ENCODE measurements around the gene AZIN2. TPM values are rescaled to one million over a fixed set of nuclear protein-coding genes. Genes with fewer than 3 reads are reported as not detected.

The AZIN2 gene
- total RNA-seq, 1 experiment from 2014 or later, result 0.39 TPM

DNA sequence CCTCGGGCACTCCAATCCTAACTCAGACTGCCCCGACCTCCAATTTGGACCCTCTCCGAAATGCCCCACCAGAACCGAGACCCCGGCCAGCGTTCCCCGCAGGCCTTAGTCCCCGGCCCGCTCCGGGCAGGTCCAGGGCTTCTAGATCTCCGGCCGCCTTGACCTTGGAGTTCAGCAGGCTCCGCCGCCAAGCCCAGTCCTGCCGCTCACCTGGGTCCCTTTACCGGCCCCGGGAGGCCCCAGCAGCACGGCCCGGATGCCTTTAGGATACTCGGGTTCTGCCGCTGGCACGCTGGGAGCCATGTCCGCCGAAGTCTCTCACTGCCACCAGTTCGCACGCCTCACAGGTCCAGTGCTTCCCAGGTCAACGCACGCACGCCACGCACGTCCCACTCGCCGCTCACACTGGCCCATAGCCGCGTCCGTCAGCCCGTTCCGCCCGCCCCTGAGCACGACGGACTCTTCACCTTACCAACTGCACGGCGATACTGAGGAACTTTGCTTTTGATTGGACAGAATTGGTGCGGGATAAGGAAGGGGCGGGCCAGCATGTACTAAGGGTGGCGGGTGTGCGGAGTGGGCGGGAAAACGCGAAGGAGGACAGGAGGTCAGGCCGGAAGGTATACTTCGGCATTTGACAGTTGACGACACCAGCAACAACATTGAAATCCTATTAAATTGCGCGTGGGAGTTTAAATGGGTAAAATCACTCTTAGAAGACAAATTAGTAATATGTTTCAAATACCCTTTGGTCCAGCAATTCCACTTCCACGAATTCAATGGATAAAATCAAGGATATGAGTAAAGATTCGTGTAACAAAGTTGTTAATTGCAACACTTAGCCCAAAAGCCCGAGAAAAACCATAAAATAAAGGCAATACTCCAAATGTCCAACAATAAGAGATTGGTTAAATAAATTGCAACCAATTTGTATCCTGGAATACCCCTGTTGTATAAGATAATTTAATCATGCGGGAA is 44.1 kb upstream of the AZIN2 start, which contains the start of gene AK2:
TSS of gene AK2 (minus strand) at position 358 of the 978 bp plus-strand sequence. CDS start at position 303, 55 bp downstream.
- no peak within 1 kb of the TSS for H2BK12ac ChIP-seq (ENCODE audit: insufficient read length, low read depth, low read length)
- H3K79me2 ChIP-seq (ENCODE audit: insufficient read depth, low read length), result peaks cover 24% of the 10 kb centered on the region; the same call in 1 of the 2 replicates
- Mint-ChIP-seq H3K27ac (peak within 1 kb of the TSS in 2 of 3 experiments; percentile 14 to 95; a peak in 3 of 7 replicates), H3K4me1 (peaks cover 13 to 14% of the 10 kb centered on the region in 2 experiments), H3K36me3 (ENCODE audit: insufficient read depth in 1 of 3, low read depth in 3 of 3) (peaks cover 0 to 20% (median 19%) of the 10 kb centered on the region in 3 experiments; a peak in 6 of 7 replicates), H3K9me3 (peaks cover 2 to 8% of the 10 kb centered on the region in 2 experiments; a peak in 3 of 5 replicates), H3K4me3 (peak within 1 kb of the TSS; percentile 94), H3K27me3 (ENCODE audit: low read depth) (peaks cover 26% of the 10 kb centered on the region)
- H2BK15ac ChIP-seq (ENCODE audit: low read depth, low read length), result no peak within 1 kb of the TSS
- H3K79me1 ChIP-seq (ENCODE audit: insufficient read depth, low read depth, low read length, poor library complexity, severe bottlenecking), result peaks cover 7% of the 10 kb centered on the region
- no peak within 1 kb of the TSS for H2AK5ac ChIP-seq (ENCODE audit: insufficient read length, low read length)
- no peak within 1 kb of the TSS for H4K8ac ChIP-seq (replicated peaks; ENCODE audit: insufficient read length, low read depth, low read length)
- no CpG with 5 or more reads among the region's 59 CpGs for WGBS (ENCODE audit: extremely low coverage, insufficient read length, low lambda C conversion rate)
- H2BK20ac ChIP-seq (ENCODE audit: low read depth, low read length, poor library complexity, severe bottlenecking), result no peak within 1 kb of the TSS
- no peak within 1 kb of the TSS for H4K5ac ChIP-seq (ENCODE audit: insufficient read length, low read depth, low read length)
- TF ChIP-seq, protein P1, sequence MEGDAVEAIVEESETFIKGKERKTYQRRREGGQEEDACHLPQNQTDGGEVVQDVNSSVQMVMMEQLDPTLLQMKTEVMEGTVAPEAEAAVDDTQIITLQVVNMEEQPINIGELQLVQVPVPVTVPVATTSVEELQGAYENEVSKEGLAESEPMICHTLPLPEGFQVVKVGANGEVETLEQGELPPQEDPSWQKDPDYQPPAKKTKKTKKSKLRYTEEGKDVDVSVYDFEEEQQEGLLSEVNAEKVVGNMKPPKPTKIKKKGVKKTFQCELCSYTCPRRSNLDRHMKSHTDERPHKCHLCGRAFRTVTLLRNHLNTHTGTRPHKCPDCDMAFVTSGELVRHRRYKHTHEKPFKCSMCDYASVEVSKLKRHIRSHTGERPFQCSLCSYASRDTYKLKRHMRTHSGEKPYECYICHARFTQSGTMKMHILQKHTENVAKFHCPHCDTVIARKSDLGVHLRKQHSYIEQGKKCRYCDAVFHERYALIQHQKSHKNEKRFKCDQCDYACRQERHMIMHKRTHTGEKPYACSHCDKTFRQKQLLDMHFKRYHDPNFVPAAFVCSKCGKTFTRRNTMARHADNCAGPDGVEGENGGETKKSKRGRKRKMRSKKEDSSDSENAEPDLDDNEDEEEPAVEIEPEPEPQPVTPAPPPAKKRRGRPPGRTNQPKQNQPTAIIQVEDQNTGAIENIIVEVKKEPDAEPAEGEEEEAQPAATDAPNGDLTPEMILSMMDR (conservative IDR thresholded peaks at IDR 0.05), result no peak
- no peak within 1 kb of the TSS for H3K18ac ChIP-seq (ENCODE audit: insufficient read length, low read depth, low read length)
- H2BK120ac ChIP-seq (ENCODE audit: low read depth, low read length, poor library complexity, severe bottlenecking), result no peak within 1 kb of the TSS
- H3K4ac ChIP-seq (ENCODE audit: low read depth, low read length), result no peak within 1 kb of the TSS
- no peak within 1 kb of the TSS for H2BK5ac ChIP-seq (ENCODE audit: insufficient read length, low read length)
- no peaks in the 10 kb centered on the region for H3K27me3 ChIP-seq (ENCODE audit: insufficient read depth, low read length)
- no peaks in the 10 kb centered on the region for H4K20me1 ChIP-seq (ENCODE audit: control insufficient read depth, insufficient read depth, insufficient read length)
- H3K4me1 ChIP-seq (ENCODE audit: insufficient read depth, low read length), result 0 out of 2 replicates have a peak, but pooled peaks cover 2% of the 10 kb centered on the region
- peaks cover 6% of the 10 kb centered on the region for H3K23me2 ChIP-seq (ENCODE audit: insufficient read length, low read depth, low read length, poor library complexity, severe bottlenecking)
- H3K14ac ChIP-seq (ENCODE audit: insufficient read depth, low read length), result no peak within 1 kb of the TSS; the same call in 1 of the 2 replicates
- H4K91ac ChIP-seq (ENCODE audit: insufficient read length, low read depth, low read length), result no peak within 1 kb of the TSS
- no peak within 1 kb of the TSS for H3K56ac ChIP-seq (ENCODE audit: insufficient read length, low read depth, low read length)
- no peak within 1 kb of the TSS for H3T11ph ChIP-seq (ENCODE audit: low read length)
- no peak within 1 kb of the TSS for H3K23ac ChIP-seq (ENCODE audit: insufficient read length, low read depth, low read length)
- no peak within 1 kb of the TSS for H2AFZ ChIP-seq (ENCODE audit: low read length)
- H3K27ac ChIP-seq (ENCODE audit: insufficient read length, low read depth, low read length), result no peak within 1 kb of the TSS
- no peaks in the 10 kb centered on the region for H3K9me3 ChIP-seq (ENCODE audit: control insufficient read depth, low read depth, low read length)
- H3K4me2 ChIP-seq (ENCODE audit: insufficient read depth, insufficient read length, low read length), result peak within 1 kb of the TSS; percentile 83
- peak within 1 kb of the TSS; percentile 18 for H3K9ac ChIP-seq (ENCODE audit: extremely low read depth, insufficient read length, low read length)
- DNase-seq, result peak; percentile 99

All from H9 (cell line).